Fibroblast of lung (primary cell): Measurements from ENCODE around the gene OR12D1. TPM values are rescaled to one million over a fixed set of nuclear protein-coding genes. Genes with fewer than 3 reads are reported as not detected.

ENCODE experiments used
- DNase-seq, 2 donors: peaks; one replicate each; pipeline versions ENCODE4 v3.0.0 to v3.0.0-alpha.2; 2010; ENCODE audit warnings: low read depth in 2 of 2
- H2AFZ ChIP-seq: 2 replicates; pipeline ENCODE4 v1.5.1; 2012; ENCODE audit warnings: low read length, control low read depth, inconsistent platforms
- H3K27ac ChIP-seq: 2 replicates; pipeline ENCODE4 v1.5.1; 2011; ENCODE audit warnings: low read length, control low read depth; ENCODE audit not compliant: insufficient read depth
- H3K27me3 ChIP-seq: 2 replicates; pipeline ENCODE4 v1.5.1; 2011; ENCODE audit warnings: mild to moderate bottlenecking, low read length; ENCODE audit not compliant: control insufficient read depth, insufficient read depth
- H3K36me3 ChIP-seq: 2 replicates; pipeline ENCODE4 v1.5.1; 2011; ENCODE audit warnings: low read length; ENCODE audit not compliant: control insufficient read depth, insufficient read depth
- H3K4me1 ChIP-seq: 2 replicates; pipeline ENCODE4 v1.5.1; 2011; ENCODE audit warnings: low read length; ENCODE audit not compliant: control insufficient read depth, insufficient read depth; ENCODE audit errors: extremely low read depth
- H3K4me2 ChIP-seq: 2 replicates; pipeline ENCODE4 v1.5.1; 2011; ENCODE audit warnings: low read length, control low read depth; ENCODE audit not compliant: insufficient read depth; ENCODE audit errors: extremely low read depth
- H3K4me3 ChIP-seq, 4 experiments: fragments of 200-600 bp in 1 of 4; sonication (generic) in 1 of 4; replicated peaks in 1 of 4; 2 replicates each; pipeline ENCODE4 v1.5.1; 2011 to 2016; ENCODE audit warnings: low read length in 4 of 4, low read depth in 3 of 4, mild to moderate bottlenecking in 3 of 4, control low read depth in 2 of 4, inconsistent platforms in 1 of 4, mixed read lengths in 1 of 4; ENCODE audit not compliant: insufficient read depth in 1 of 4; ENCODE audit errors: control extremely low read depth in 1 of 4
- H3K79me2 ChIP-seq: 2 replicates; pipeline ENCODE4 v1.5.1; 2012; ENCODE audit warnings: mild to moderate bottlenecking, low read length, inconsistent platforms; ENCODE audit not compliant: control insufficient read depth, insufficient read depth
- H3K9ac ChIP-seq: 2 replicates; pipeline ENCODE4 v1.5.1; 2011; ENCODE audit warnings: mild to moderate bottlenecking, low read length, control low read depth; ENCODE audit not compliant: insufficient read depth
- H3K9me3 ChIP-seq: 2 replicates; pipeline ENCODE4 v1.5.1; 2012; ENCODE audit warnings: low read depth, low read length; ENCODE audit not compliant: control insufficient read depth, insufficient read depth
- H4K20me1 ChIP-seq: 2 replicates; pipeline ENCODE4 v1.5.1; 2011; ENCODE audit warnings: low read length; ENCODE audit not compliant: control insufficient read depth, insufficient read depth; ENCODE audit errors: extremely low read depth
- EZH2 ChIP-seq: IDR thresholded peaks from 2 replicates; pipeline ENCODE4 v1.5.1; 2012; ENCODE audit warnings: low read length, control low read depth, mild to moderate bottlenecking; ENCODE audit errors: missing control alignments
- polyA plus RNA-seq, 2 donors: library from polyadenylated mRNA; depleted of rRNA in 1 of 2; stranded (reverse) in 1 of 2; unstranded in 1 of 2; fragments of >200 nt; gene quantifications; 2 replicates each; pipeline ENCODE4 v1.2.1, GENCODE V29; 2011 to 2012; ENCODE audit warnings: missing spikeins in 1 of 2
- total RNA-seq: library from RNA; depleted of rRNA; stranded (reverse); fragments of >200 nt; gene quantifications from 2 replicates; pipeline ENCODE4 v1.2.1, GENCODE V29; 2014
- TF ChIP-seq, protein P1 (sequence below), 2 donors: IDR thresholded peaks in 1 of 2; conservative IDR thresholded peaks in 1 of 2; 1 replicate in 1 of 2; 2 replicates in 1 of 2; pipeline ENCODE4 v1.5.1; 2011 to 2012; ENCODE audit warnings: low read length in 2 of 2, control low read depth in 1 of 2, inconsistent platforms in 1 of 2, low read depth in 1 of 2, mild to moderate bottlenecking in 1 of 2

The OR12D1 gene
- total and polyA plus RNA-seq, 2 donors (not counting 1 experiment from before 2014, with no cell fraction given), result not detected

DNA sequence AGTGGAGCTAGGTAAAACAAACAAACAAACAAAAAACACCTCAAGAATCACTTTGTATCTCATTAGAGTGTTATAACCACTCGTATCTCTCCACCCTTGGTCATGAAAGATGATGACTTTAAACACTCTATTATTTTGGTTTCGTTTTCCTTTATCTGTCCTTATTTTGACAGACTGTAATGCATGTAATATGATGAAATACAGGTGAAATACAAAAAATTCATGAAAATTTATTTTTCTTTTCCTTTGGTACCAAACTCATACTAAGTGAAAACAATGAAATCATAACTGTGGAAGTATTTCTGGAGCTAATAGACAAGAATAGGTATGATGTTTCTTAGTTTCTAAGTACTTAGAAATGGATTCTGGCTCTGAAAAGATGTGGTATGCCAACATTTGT is 15.2 kb upstream of the OR12D1 start:
- no peak for TF ChIP-seq EZH2
- TF ChIP-seq, protein P1, sequence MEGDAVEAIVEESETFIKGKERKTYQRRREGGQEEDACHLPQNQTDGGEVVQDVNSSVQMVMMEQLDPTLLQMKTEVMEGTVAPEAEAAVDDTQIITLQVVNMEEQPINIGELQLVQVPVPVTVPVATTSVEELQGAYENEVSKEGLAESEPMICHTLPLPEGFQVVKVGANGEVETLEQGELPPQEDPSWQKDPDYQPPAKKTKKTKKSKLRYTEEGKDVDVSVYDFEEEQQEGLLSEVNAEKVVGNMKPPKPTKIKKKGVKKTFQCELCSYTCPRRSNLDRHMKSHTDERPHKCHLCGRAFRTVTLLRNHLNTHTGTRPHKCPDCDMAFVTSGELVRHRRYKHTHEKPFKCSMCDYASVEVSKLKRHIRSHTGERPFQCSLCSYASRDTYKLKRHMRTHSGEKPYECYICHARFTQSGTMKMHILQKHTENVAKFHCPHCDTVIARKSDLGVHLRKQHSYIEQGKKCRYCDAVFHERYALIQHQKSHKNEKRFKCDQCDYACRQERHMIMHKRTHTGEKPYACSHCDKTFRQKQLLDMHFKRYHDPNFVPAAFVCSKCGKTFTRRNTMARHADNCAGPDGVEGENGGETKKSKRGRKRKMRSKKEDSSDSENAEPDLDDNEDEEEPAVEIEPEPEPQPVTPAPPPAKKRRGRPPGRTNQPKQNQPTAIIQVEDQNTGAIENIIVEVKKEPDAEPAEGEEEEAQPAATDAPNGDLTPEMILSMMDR (conservative IDR thresholded peaks at IDR 0.05 in 1 of 2, IDR thresholded peaks at IDR 0.05 in 1 of 2; ENCODE audit: low read depth in 1 of 2, low read length in 2 of 2), result no peak
- Histone ChIP-seq H3K9me3 (no peaks in the 10 kb centered on the region), H3K27me3 (no peaks in the 10 kb centered on the region), H3K9ac (no peak overlapping the region), H3K4me3 (no peak overlapping the region), H3K79me2 (no peaks in the 10 kb centered on the region), H2AFZ (no peak overlapping the region), H3K4me1 (no peaks in the 10 kb centered on the region), H4K20me1 (no peaks in the 10 kb centered on the region), H3K4me2 (no peak overlapping the region), H3K27ac (no peak overlapping the region), H3K36me3 (no peaks in the 10 kb centered on the region)
- DNase-seq, result no peak

GRCh38 chr6:29403801-29404200 is 10.9 kb upstream of the OR12D1 start:
- no peaks in the 10 kb centered on the region for H3K36me3 ChIP-seq
- DNase-seq, result no peak
- no peak overlapping the region for H3K9ac ChIP-seq
- no peaks in the 10 kb centered on the region for H3K27me3 ChIP-seq
- no peaks in the 10 kb centered on the region for H3K79me2 ChIP-seq
- H3K4me2 ChIP-seq, result no peak overlapping the region
- TF ChIP-seq, protein P1 (conservative IDR thresholded peaks at IDR 0.05 in 1 of 2, IDR thresholded peaks at IDR 0.05 in 1 of 2; ENCODE audit: low read depth in 1 of 2, low read length in 2 of 2), result no peak
- no peak for TF ChIP-seq EZH2
- no peaks in the 10 kb centered on the region for H3K4me1 ChIP-seq
- no peaks in the 10 kb centered on the region for H4K20me1 ChIP-seq
- no peaks in the 10 kb centered on the region for H3K9me3 ChIP-seq
- H3K4me3 ChIP-seq, result no peak overlapping the region
- H2AFZ ChIP-seq, result no peak overlapping the region
- no peak overlapping the region for H3K27ac ChIP-seq

DNA sequence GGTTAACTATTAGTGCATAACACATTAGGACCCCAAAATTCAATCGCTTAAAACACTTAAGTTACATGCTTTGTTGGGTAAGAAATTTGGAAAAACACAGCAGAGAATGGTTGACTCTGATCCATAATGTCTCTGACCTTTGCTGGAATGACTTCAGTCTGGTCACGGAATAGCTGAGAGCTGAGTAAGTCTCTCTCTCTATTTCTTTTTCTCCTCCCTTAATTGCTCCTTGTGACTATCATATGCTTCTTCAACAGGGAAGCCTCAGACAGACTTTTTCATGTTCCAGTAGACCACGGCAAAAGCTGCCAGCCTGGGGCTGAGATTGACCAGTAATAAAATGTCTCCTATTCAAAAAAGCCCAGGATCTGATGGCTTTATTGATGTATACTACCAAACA is 4.8 kb downstream of the OR12D1 start:
- no peak for DNase-seq
- H3K36me3 ChIP-seq, result no peaks in the 10 kb centered on the region

More for the DNA sequence above, 4.8 kb downstream of the OR12D1 start:
- no peaks in the 10 kb centered on the region for H3K9me3 ChIP-seq
- no peak overlapping the region for H3K4me2 ChIP-seq
- H3K4me1 ChIP-seq, result no peaks in the 10 kb centered on the region
- no peaks in the 10 kb centered on the region for H4K20me1 ChIP-seq
- no peak overlapping the region for H2AFZ ChIP-seq
- H3K79me2 ChIP-seq, result no peaks in the 10 kb centered on the region
- H3K9ac ChIP-seq, result no peak overlapping the region
- H3K4me3 ChIP-seq, result no peak overlapping the region
- H3K27me3 ChIP-seq, result no peaks in the 10 kb centered on the region
- no peak for TF ChIP-seq EZH2
- TF ChIP-seq, protein P1 (conservative IDR thresholded peaks at IDR 0.05 in 1 of 2, IDR thresholded peaks at IDR 0.05 in 1 of 2; ENCODE audit: low read depth in 1 of 2, low read length in 2 of 2), result no peak
- H3K27ac ChIP-seq, result no peak overlapping the region
